Central memory CD8-positive, alpha-beta T cell (primary cell): ENCODE measurements around the gene CPTP.
A peak's percentile ranks its signal among the peaks of the same experiment; 100 is the strongest.

ENCODE experiments used
- ATAC-seq: fragments of 150-1000 bp; cut with Tn5 transposase; replicated peaks from 2 replicates; pipeline ENCODE4 v1.10.0; 2022; ENCODE audit warnings: mild to moderate bottlenecking, moderate FRiP score, moderate number of reproducible peaks; ENCODE audit not compliant: poor library complexity, severe bottlenecking; ENCODE audit errors: extremely low read depth
- DNase-seq, 2 donors: peaks; one replicate each; pipeline ENCODE4 v3.0.0; 2021; ENCODE audit warnings: low spot score in 2 of 2
- H3K27ac Mint-ChIP-seq: one replicate; pipeline ENCODE4 v1.8.0; 2022; ENCODE audit warnings: low read depth, mild to moderate bottlenecking, moderate library complexity, mixed read lengths
- H3K27me3 Mint-ChIP-seq: one replicate; pipeline ENCODE4 v1.8.0; 2022; ENCODE audit warnings: mixed read lengths
- H3K36me3 Mint-ChIP-seq: one replicate; pipeline ENCODE4 v1.8.0; 2022; ENCODE audit warnings: mild to moderate bottlenecking, moderate library complexity, mixed read lengths; ENCODE audit not compliant: insufficient read depth
- H3K4me1 Mint-ChIP-seq: one replicate; pipeline ENCODE4 v1.8.0; 2022; ENCODE audit warnings: mixed read lengths
- H3K4me3 Mint-ChIP-seq: one replicate; pipeline ENCODE4 v1.8.0; 2022; ENCODE audit warnings: mild to moderate bottlenecking, moderate library complexity, mixed read lengths
- H3K9me3 Mint-ChIP-seq: one replicate; pipeline ENCODE4 v1.8.0; 2022; ENCODE audit warnings: mixed read lengths

CPTP gene

DNA sequence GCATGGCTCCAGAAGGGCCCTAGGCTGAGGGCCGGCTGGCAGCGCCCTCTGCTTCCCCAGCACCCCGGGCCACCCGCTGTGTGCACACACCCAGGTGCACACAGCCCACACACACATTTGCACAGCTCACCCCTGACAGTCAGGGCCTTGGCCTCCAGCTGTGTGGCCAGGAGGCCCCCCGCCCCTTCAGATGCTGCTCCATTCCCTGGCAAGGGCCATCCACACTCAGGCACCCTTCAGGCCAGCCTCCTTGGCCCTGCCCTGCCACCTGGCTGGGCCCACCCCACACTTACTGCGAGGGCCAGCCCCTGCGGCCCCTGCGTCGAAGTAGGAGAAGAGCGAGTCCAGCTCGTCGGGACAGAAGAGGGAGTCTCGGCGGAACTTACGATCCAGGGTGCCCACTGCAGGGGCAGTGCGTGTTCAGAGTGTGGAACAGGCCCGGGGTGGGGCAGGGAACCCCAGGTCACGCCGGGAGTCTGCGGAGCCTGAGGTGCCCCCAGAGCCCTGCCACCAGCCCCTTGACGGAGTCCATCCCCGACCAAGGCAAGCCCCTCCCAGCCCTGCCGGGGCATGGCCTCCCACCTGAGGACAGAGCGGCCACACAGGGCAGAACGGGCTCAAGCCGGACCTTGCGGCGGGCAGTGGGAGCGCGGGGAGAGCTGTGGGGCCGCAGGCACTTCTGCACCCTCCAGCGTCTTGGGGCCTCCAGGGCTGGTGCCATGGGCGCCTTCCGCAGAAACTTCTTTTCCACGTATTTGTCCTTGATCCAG, 29.3 kb upstream of the CPTP start:
- Mint-ChIP-seq H3K4me3 (no peak overlapping the region), H3K27me3 (no peaks in the 10 kb centered on the region), H3K4me1 (no peaks in the 10 kb centered on the region), H3K27ac (no peak overlapping the region), H3K9me3 (no peaks in the 10 kb centered on the region), H3K36me3 (peaks cover 4% of the 10 kb centered on the region)
- ATAC-seq, result no peak
- no peak for DNase-seq

DNA sequence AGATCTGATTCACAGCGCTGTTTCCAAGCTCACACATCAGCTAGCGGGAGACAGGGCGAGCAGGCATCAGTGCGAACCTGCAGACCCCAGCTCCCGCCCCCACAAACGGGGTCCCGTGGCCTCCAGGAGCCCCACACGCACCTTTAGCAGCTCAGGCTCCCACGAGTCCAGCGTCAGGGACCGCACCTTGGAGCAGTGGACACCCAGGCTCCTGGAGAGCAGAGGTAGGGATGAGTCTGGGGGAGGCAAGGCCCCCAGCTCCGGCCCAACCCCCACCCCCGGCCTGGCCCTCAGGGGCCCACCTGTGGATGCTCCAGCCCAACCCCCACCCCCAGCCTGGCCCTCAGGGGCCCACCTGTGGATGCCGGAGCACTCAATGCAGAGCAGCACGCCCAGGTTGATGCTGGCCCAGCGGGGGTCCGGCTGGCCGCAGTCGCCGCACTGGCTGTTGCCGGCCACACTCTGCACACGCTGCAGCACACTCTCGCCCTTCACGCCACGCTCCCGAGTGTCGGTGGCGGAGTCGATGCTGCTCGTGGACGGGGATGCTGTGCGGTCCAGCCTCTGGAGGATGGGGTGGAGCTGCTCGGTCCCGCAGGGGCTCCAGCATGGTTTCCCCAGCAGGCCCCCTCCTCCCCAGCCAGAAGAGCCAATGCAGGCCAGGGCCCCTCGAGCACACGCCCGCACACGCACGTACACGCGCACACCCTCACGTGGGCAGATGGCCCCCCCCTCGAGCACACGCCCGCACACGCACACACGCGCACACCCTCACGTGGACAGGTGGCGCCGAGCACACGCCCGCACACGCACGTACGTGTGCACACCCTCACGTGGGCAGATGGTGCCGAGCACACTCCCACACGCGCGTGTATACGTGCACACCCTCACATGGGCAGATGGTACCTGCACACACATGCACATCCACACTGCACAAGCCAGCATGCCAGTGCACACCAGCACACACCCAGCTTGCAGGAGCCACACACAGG, 28.2 kb upstream of the CPTP start:
- no peaks in the 10 kb centered on the region for H3K27me3 Mint-ChIP-seq
- H3K9me3 Mint-ChIP-seq, result no peaks in the 10 kb centered on the region
- ATAC-seq (no peak), DNase-seq (no peak)
- H3K4me3 Mint-ChIP-seq, result no peak overlapping the region
- no peak overlapping the region for H3K27ac Mint-ChIP-seq
- peaks cover 2% of the 10 kb centered on the region for H3K36me3 Mint-ChIP-seq
- H3K4me1 Mint-ChIP-seq, result no peaks in the 10 kb centered on the region

DNA sequence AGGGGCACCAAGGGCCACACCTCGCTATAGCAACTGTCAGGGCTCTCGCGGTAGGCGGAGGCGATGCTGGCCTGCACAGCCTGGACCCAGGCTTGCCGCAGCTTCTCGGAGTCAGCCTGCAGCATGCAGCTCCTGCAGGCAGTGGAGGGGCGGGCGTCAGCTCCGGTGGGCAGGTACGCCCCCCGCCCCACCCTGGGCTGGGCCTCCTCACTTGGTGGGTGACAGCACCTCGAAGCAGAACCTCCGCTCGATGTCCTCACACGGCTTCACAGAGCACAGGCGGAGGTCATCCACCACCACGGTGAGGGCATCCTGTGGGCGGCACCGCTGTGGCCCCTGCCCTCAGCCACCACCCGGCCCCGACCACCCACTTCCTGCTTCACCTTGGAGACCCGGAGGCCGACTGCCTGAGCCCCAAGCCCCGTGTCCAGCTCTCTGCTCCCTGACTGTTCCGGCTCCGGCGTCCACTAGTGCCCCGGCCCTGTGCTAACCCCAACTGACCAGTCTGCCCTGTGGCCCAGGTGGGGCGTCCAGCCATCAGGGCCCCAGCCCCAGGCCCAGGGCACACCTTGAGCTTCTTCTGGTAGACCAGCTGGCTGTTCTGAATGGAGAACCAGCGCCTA, 26.7 kb upstream of the CPTP start:
- DNase-seq (no peak), ATAC-seq (no peak)
- Mint-ChIP-seq H3K36me3 (no peaks in the 10 kb centered on the region), H3K4me1 (no peaks in the 10 kb centered on the region), H3K27ac (no peak overlapping the region), H3K4me3 (no peak overlapping the region), H3K9me3 (no peaks in the 10 kb centered on the region), H3K27me3 (no peaks in the 10 kb centered on the region)

DNA sequence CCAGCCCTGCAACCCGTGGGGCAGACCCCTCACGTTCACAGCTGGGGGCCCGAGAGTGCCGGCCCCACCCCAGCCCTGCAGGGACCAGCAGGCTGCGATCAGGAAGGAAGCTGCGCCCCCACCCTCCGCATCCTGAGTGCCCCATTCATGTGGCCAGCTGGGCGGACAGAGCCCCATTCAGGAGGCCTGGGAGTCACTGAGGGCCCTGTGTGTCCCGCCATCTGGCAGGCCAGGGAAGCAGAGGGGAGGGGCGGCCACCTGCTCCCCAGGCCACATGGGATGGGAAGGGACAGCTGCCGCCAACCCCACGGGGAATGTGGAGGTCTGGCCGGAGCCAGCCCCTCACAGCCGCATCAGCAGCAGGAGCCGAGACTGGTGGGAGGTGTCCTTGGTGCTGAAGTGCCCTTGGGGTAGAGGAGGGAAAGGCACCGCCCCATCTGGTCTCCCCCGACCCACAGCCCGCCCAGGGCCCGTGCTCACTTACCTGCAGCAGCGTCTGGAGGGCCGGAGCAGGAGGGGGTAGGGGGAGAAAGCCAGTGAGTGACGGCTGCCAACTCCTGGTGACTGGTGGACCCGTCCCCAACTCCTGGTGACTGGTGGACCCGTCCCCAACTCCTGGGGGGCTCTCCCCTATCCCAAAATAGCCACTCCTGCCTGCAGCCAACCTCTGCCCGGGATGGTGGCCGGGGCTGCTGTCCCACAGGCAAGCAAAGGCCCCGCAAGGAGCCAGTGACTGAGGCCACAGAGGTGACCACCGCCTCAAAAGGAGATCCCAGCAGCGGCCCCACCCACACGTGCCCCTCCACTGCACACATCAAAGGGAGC, 25.5 kb upstream of the CPTP start:
- H3K36me3 Mint-ChIP-seq, result no peaks in the 10 kb centered on the region
- no peak for DNase-seq
- no peak overlapping the region for H3K4me3 Mint-ChIP-seq
- no peaks in the 10 kb centered on the region for H3K4me1 Mint-ChIP-seq
- no peak for ATAC-seq
- H3K27ac Mint-ChIP-seq, result no peak overlapping the region
- no peaks in the 10 kb centered on the region for H3K9me3 Mint-ChIP-seq
- no peaks in the 10 kb centered on the region for H3K27me3 Mint-ChIP-seq

DNA sequence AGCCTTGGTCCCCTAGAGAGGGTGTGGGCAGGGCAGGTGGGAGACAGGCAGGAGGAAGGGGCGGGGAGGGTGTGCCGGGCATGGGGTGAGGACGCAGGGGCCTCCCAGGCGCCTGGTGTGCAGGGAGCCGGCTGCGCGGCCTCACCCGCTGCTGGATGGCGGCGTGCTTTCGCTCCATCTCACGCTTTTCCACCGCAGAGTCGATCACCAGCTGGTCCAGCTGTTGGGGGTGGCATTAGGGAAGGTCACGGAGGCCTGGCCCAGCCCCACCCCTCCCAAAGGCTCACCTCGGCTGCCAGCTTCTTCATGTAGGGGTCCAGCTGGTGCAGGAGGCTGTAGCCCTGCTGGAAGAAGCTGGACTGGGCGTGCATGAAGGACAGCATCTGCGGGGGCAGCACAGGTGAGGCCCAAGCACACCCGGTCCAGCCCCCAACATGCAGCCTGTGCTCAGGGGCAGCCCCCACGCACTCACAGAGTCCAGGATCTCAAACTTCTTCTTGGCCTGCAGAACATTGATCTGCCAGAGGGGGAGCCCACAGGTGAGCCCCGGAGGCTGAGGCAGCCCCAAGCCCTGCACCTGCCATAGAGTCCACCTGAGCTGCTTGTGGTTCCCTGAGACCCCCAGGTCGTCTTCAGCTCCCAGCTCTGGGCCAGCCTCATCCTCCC, 24.8 kb upstream of the CPTP start:
- DNase-seq, result no peak
- no peak for ATAC-seq
- no peak overlapping the region for H3K4me3 Mint-ChIP-seq
- no peaks in the 10 kb centered on the region for H3K9me3 Mint-ChIP-seq
- no peaks in the 10 kb centered on the region for H3K36me3 Mint-ChIP-seq
- H3K4me1 Mint-ChIP-seq, result no peaks in the 10 kb centered on the region
- no peak overlapping the region for H3K27ac Mint-ChIP-seq
- H3K27me3 Mint-ChIP-seq, result no peaks in the 10 kb centered on the region

DNA sequence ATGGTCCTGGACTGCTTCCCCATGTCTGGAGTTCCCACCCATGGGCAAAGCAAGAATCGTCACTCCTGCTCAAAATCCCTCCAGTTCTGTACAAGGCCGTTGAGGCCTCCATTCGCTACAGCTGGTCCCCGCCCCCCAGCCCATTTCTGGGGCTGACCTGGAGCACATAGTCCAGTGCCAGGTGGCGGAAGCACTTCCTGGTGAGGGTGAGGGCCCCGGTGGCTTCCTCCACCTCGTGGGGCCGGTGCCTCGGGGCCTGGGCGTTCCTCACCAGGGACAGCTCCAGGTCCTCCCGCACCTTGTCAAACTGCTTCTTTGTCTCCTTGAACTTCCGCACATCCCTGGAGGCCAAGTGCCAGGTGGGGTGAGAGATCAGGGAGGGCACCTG, 24.3 kb upstream of the CPTP start:
- H3K4me3 Mint-ChIP-seq, result no peak overlapping the region
- no peaks in the 10 kb centered on the region for H3K9me3 Mint-ChIP-seq
- no peak overlapping the region for H3K27ac Mint-ChIP-seq
- H3K27me3 Mint-ChIP-seq, result no peaks in the 10 kb centered on the region
- no peaks in the 10 kb centered on the region for H3K4me1 Mint-ChIP-seq
- no peak for DNase-seq
- ATAC-seq, result no peak
- H3K36me3 Mint-ChIP-seq, result no peaks in the 10 kb centered on the region

DNA sequence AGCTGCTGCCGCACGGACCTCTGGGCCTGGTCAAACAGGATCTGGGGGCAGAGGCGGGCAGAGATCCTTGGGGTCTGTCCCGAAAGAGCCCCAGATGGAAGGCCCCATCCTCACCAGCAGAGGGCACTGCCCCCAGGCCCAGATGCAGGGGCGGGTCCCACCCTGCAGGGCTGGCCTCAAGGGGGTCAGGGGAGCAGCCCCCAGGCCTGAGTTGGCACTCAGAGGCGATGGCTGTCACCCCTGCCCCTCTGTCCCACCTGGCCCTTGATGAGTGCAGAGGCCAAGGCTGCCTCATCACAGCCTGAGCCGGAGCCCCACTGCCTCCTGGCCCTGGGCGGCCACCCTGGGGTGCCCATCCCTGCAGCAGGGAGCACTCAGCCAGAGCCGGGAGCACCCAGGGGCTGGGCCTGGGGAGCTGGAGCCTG, 22.6 kb upstream of the CPTP start:
- no peak overlapping the region for H3K27ac Mint-ChIP-seq
- ATAC-seq (no peak), DNase-seq (no peak)
- H3K36me3 Mint-ChIP-seq, result peaks cover 4% of the 10 kb centered on the region
- H3K4me3 Mint-ChIP-seq, result no peak overlapping the region
- peaks cover 14% of the 10 kb centered on the region for H3K4me1 Mint-ChIP-seq
- no peaks in the 10 kb centered on the region for H3K9me3 Mint-ChIP-seq
- H3K27me3 Mint-ChIP-seq, result no peaks in the 10 kb centered on the region

DNA sequence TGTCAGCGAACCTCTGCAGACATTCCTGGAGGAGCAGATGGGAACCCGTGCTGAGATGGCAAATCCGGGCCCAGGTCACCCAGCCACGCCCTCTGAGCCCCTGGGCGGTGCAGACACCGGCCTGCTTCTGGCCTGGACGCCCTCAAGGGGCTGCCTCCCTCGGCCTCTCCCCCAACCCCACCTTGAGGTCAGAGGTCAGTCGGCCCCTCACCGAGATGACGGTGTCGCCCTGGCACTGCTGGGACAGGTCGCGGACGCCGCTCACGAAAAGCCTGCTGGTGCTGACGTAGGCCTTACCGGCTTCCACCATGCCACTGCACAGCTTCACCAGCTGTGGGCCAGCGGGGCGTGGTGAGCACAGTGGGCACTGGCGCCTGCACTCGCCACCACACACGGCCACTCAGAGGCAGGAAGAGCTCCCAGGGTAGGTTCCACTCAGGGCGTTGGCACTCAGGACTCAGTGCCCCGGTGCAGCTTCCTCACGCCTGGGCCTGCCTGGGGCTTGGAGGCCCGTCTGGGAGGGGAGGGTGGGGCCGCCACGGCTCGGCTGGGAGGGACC, 21.6 kb upstream of the CPTP start:
- ATAC-seq (no peak), DNase-seq (no peak)
- no peak overlapping the region for H3K4me3 Mint-ChIP-seq
- no peak overlapping the region for H3K27ac Mint-ChIP-seq
- no peaks in the 10 kb centered on the region for H3K9me3 Mint-ChIP-seq
- peaks cover 16% of the 10 kb centered on the region for H3K4me1 Mint-ChIP-seq
- H3K36me3 Mint-ChIP-seq, result peaks cover 5% of the 10 kb centered on the region
- H3K27me3 Mint-ChIP-seq, result no peaks in the 10 kb centered on the region

DNA sequence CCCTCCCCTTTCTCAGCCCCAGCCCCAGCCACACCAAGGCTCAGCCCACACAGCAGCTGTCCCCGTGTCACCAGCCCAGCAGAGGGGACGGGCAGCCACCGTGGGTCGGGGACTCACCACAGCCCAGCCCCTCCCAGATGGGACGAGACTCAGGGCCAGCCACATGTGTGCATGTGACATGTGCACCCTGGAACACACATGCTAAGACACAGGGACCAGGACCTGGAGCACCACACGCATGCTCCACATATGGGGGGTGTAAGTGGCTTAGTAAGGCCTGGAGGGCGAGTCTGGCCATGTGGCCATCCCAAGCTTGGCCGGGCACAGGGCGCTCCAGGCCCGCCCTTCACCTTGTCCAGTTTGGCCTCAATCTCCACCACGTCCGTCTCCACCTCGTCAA, 20.9 kb upstream of the CPTP start:
- no peak for ATAC-seq
- H3K4me1 Mint-ChIP-seq, result peaks cover 16% of the 10 kb centered on the region
- H3K36me3 Mint-ChIP-seq, result peaks cover 9% of the 10 kb centered on the region
- H3K27me3 Mint-ChIP-seq, result no peaks in the 10 kb centered on the region
- H3K9me3 Mint-ChIP-seq, result no peaks in the 10 kb centered on the region
- no peak overlapping the region for H3K4me3 Mint-ChIP-seq
- H3K27ac Mint-ChIP-seq, result no peak overlapping the region
- DNase-seq, result no peak

DNA sequence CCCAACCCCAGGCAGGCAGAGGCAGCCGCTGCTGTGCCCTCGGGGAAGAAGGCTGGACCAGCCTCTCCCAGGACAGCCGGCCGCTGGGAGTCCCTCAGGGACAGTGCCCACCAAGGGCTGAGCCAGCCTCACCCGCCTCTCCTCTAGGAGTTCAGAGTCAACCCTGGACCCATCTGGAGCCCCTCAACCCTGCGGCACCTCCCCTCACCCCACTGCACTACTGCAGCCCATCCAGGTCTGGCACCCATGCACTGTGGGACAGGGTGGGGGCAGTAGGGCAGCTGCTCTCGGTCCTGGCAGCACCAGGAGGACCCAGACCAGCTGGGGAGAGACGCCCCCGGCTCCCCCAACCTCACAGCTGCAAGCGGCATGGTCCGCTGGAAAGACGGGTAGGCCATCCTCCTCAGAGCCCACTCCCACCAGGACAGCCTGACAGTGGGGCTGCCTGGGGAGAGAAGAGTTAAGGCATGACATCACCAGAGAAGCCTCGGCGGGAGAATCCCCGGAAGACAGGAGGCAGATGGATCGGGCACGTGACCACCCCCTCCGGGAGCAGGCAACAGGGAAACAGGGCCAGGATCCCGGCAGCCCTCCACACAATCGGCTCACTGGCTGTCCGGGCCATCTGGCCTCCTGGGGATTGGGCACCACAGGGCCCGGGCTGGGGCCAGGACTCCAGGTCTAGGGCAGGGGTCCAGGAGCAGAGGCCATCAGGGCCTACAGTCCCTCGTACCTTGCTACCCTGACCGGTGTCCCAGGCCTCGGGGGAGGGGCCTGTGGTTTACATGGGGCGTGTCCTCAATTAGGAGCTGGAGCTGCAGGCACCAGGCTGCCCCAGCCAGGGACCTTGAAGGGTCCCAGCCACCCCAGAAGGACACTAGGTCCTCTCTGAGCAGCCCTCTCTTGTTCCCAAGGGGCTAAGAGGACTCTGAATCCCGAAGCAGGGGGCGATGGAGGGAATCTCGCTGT, 20.0 kb upstream of the CPTP start:
- peaks cover 9% of the 10 kb centered on the region for H3K36me3 Mint-ChIP-seq
- H3K9me3 Mint-ChIP-seq, result no peaks in the 10 kb centered on the region
- peak overlapping the region; percentile 84 for H3K4me3 Mint-ChIP-seq
- DNase-seq, result no peak
- H3K4me1 Mint-ChIP-seq, result peaks cover 16% of the 10 kb centered on the region
- no peak overlapping the region for H3K27ac Mint-ChIP-seq
- no peak for ATAC-seq
- no peaks in the 10 kb centered on the region for H3K27me3 Mint-ChIP-seq
